ENCODE results near the gene NKAIN2.

The NKAIN2 gene

DNA sequence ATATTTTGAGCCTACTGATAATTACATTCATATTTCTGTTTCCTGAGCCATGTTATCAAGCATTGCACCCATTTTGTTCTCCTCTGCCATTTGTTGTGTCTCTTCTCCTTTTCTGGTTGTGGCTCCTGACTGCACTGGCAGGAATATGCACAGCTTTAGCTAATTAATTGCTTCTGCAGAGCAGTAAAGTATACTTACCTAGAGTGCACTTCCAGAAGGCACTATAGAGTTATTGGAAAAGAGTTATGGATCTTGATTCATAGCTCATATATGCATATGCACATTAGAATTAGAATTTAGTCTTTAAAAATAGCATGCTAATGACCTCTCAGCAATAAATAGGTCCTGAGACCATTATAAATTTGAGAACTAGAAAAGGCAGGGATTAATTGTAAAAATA lies 262.6 kb downstream of the NKAIN2 start:
- POLR2A ChIA-PET (ENCODE audit: low non-redundant PET) = no interaction called here
- no peak overlapping the region for H3K27ac ChIP-seq
- CTCF ChIA-PET = no interaction called here
- TF ChIP-seq, protein P1, sequence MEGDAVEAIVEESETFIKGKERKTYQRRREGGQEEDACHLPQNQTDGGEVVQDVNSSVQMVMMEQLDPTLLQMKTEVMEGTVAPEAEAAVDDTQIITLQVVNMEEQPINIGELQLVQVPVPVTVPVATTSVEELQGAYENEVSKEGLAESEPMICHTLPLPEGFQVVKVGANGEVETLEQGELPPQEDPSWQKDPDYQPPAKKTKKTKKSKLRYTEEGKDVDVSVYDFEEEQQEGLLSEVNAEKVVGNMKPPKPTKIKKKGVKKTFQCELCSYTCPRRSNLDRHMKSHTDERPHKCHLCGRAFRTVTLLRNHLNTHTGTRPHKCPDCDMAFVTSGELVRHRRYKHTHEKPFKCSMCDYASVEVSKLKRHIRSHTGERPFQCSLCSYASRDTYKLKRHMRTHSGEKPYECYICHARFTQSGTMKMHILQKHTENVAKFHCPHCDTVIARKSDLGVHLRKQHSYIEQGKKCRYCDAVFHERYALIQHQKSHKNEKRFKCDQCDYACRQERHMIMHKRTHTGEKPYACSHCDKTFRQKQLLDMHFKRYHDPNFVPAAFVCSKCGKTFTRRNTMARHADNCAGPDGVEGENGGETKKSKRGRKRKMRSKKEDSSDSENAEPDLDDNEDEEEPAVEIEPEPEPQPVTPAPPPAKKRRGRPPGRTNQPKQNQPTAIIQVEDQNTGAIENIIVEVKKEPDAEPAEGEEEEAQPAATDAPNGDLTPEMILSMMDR (conservative IDR thresholded peaks at IDR 0.05; ENCODE audit: low read depth) = no peak
- DNase-seq (ENCODE audit: low spot score) = no peak

DNA sequence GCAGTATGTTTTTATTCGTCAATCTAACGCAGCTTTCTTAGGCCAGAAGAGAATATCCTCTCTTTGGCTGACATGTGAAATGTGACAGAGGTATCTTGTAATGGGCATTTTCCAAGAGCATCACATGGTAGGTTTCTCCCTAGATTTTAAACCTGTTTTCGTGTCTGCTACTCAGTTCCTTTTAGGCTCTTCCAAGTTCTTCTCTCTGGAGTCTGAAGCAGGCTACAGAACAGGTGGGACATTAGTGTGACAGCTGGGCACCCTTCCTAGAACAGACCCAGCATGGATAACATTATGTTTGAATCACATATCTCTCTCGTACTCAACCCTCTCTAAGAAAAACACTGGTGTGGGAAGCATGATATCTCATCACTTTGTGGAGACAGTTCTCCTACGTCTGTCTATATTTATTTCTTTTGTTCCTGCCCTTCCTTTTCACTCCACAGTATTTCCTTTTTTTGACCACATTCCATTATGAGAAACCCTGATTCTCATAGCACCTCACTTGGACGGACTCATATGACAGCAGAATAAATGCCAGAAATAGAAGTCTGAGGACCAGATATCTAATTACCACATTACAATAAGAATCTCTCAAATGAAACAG lies 263.4 kb downstream of the NKAIN2 start:
- TF ChIP-seq, protein P1 (conservative IDR thresholded peaks at IDR 0.05; ENCODE audit: low read depth) = no peak
- no peak overlapping the region for H3K27ac ChIP-seq
- CTCF ChIA-PET = interaction anchor here (0.6 kb wide), 2 partner anchors 537 to 673 kb away, joined by 3 to 4 read pairs; no protein-coding TSS in a partner anchor
- DNase-seq (ENCODE audit: low spot score) = no peak
- POLR2A ChIA-PET (ENCODE audit: low non-redundant PET) = no interaction called here

DNA sequence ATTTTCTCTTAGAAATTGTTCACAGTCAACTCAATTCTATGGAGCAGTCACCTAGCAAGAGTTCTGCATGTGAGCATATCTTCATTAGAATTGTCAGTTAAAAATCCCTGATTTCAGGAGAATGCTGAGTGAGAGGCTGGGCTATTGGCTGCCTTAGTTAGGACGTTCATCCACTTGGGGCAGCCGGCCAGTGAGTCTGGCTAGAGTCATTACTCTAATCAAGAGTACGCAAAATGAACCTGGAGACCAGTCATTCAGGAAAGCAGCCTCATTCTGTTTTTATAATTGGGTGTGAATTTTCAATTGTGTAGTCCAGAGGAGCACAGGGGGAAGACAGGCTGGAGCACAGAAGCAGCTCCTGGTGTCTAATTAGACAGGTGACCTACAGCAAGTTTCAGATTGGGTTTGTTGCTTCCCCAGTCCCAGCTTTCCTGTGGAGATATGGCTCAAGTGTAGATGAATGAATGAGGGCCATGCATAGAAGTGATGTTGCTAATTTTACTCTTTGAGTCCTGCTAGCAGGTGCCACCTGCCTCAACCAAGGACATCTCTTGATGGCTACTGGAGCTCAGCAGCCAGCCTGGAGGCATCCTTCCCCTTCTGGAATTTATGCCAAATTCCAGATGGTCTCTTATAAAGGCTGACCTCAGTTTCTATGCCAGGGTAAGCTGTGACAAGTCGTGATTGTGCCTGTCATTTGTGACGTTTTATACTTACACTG lies 265.7 kb downstream of the NKAIN2 start:
- ChIA-PET CTCF (no interaction called here), POLR2A (ENCODE audit: low non-redundant PET) (no interaction called here)
- TF ChIP-seq, protein P1 (conservative IDR thresholded peaks at IDR 0.05; ENCODE audit: low read depth) = no peak
- no peak overlapping the region for H3K27ac ChIP-seq
- DNase-seq (ENCODE audit: low spot score) = no peak

DNA sequence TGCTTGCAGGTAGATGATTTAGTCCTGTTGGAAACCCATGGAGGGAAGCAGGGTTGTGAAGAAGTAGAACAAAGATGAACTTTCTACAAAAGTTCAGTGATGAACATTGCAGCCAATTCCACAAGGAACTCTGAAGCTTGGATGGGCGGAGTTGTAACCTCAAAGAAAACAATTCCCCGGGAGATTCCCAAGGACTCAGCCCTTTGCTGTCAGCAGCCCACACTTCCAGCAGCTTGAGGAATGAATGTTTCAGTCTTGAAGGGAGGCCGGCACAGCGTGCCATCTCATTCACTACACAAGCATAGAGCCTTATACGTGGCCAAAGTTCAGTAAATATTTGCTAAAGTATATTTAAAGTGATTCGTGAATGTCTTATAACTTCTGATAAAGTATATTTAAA lies 269.4 kb downstream of the NKAIN2 start:
- TF ChIP-seq, protein P1 (conservative IDR thresholded peaks at IDR 0.05; ENCODE audit: low read depth) = no peak
- H3K27ac ChIP-seq = no peak overlapping the region
- CTCF ChIA-PET = no interaction called here
- no peak for DNase-seq (ENCODE audit: low spot score)
- POLR2A ChIA-PET (ENCODE audit: low non-redundant PET) = no interaction called here

DNA sequence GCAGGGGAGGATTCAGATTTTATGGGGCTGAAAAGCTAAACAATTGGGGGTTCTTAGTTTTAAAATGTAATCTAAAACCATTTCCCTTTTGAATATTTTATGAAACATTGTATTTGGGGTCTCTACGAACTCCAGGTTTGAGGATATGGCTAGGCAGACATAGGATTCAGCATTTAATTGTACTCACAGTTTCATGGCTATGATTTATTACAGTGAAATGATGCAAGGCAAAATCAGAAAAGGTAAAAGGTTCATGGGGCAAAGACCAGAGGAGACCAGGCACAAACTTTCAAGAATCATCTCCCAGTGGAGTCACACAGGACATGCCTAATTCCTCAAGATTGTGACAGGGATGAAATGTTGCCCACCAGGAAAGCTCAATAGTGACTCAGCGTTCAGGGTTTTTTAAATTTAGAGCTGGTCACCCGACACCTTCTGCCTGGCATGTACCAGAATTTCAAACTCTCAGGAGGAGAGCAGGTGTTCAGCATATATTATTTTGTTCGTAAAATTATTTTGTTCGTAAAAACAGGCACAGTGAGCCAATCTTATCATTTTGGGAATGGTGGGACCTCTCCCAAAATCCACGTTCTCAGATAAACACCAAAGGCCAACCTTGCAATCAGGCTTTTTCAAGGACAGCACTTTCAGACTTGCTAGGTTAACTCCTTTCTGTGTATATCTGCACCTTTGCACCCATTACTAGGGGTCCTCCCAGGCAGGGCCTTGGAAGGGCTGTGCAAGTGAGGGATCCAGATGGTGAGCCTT lies 270.3 kb downstream of the NKAIN2 start:
- TF ChIP-seq, protein P1 (conservative IDR thresholded peaks at IDR 0.05; ENCODE audit: low read depth) = no peak
- ChIA-PET POLR2A (ENCODE audit: low non-redundant PET) (no interaction called here), CTCF (interaction anchor here (0.6 kb wide), 1 partner anchor 678 kb away, joined by 4 read pairs; no protein-coding TSS in a partner anchor)
- no peak for DNase-seq (ENCODE audit: low spot score)
- H3K27ac ChIP-seq = no peak overlapping the region

DNA sequence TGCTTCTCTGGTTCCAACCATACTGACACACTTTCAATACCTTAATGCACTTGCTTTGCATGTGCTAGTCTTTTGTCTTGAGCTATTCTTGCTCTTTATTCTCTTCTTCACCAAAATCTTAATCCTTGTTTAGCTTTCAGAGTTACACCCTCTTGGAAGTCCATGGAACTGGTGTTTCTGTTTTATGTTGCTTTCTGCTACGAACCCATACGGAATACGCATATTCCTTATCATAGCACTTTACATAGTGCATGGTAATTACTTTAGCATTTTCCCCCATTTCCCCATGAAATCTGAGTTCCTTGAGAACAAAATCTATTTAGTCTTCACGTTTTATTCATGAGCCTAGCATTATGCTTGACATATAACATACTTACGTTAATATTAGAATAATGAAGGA lies 270.9 kb downstream of the NKAIN2 start:
- TF ChIP-seq, protein P1 (conservative IDR thresholded peaks at IDR 0.05; ENCODE audit: low read depth) = no peak
- POLR2A ChIA-PET (ENCODE audit: low non-redundant PET) = no interaction called here
- no peak overlapping the region for H3K27ac ChIP-seq
- no peak for DNase-seq (ENCODE audit: low spot score)
- CTCF ChIA-PET = no interaction called here

Data from RWPE1 (cell line).